ENCODE results near the gene CACFD1.

CACFD1 gene

GRCh38 chr9:133499892-133500270, 40.1 kb downstream of the CACFD1 start:
- no peak for DNase-seq (ENCODE audit: low read depth)

DNA sequence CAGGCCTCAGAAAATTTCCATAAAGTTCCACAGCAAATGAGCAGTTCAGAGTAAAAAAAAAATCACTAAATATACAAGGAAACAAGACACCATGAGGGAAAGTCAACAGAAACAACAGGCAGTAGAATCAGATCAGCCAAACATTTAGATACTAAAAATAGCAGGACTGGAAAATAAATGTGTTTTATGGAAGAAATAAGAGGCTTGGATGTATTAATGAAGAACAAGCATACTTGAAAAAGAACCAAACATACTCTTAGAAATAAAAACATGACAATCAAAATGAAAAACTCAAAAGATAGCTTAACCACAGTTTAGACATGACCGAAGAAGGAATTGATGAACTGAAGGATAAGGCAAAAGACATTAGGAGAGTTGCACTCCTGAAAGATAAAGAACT, 42.3 kb downstream of the CACFD1 start:
- DNase-seq (ENCODE audit: low read depth), result no peak

DNA sequence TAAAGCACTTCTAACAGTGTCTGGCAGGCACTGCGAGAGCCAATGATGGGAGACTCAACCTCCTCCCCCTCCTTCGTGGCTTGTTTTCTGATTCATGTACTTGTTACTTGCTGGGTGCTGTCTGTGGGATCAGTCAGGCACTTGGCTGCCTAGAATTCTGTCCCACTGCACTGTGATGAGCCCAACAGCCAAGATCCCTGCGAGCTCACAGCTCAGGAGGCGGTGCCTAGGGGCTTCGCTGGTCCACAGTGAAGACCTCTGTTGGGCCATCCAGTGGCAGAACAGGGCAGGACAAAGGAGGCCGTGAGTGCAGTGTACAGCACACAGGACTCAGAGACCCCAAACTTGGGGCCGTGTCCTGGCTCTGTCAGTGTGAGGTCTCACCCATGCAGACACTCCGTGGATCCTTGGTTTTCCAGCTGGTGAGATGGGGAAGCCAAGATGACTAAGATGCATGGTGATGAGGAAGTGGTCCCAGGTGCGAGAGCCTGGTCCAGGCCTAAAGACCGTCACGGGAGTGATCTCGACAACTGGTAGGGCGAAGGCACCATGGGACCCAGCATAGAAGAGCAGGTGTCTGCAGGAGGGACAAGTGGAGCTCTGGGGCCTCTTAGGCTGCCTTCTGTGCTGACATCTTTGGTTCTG, 45.5 kb downstream of the CACFD1 start:
- DNase-seq (ENCODE audit: low read depth), result no peak

- DNase-seq (ENCODE audit: low read depth), result peak; percentile 53
Measured at GRCh38 chr9:133505901-133506652, 46.3 kb downstream of the CACFD1 start.

DNA sequence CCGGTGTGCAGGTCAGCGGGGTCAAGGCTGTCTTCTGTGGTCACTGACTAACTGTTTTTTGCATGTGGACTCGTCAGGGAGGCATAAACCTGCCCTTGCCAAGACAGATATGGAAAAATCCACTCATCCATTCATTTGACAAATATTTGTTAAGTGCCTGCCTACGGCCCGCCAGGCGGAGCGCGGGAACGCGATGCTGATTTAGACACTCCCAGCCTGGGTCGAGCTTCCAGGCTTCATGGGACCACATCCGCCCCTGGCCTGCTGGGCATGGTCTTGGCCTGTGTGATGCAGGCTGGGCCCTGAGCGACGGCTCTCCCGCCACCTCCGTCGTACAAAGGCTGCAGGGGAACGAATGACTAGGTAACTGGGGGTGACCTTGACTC, 46.9 kb downstream of the CACFD1 start:
- DNase-seq (ENCODE audit: low read depth), result peak; percentile 82

GRCh38 chr9:133507246-133507965, 47.6 kb downstream of the CACFD1 start:
- DNase-seq (ENCODE audit: low read depth), result no peak

DNA sequence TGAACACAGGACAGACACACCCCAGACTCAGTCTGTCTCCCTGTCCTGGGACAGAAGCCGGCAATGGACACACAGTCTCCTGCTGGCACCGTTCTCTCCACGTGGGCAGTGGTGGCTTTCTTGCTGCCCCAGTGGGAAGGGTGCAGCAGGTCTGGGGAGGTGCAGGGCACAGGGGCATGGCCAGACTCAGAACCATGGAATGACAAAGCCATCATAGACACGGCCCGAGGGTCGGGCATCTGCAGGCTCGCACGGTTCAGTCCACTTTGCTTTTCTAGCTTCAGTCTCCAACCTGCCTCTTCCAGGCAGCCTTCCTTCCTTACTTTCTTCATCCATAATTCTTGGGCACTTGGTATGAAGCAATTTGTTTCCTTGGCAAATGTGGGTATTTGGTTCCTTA, 48.3 kb downstream of the CACFD1 start:
- no peak for DNase-seq (ENCODE audit: low read depth)

DNA sequence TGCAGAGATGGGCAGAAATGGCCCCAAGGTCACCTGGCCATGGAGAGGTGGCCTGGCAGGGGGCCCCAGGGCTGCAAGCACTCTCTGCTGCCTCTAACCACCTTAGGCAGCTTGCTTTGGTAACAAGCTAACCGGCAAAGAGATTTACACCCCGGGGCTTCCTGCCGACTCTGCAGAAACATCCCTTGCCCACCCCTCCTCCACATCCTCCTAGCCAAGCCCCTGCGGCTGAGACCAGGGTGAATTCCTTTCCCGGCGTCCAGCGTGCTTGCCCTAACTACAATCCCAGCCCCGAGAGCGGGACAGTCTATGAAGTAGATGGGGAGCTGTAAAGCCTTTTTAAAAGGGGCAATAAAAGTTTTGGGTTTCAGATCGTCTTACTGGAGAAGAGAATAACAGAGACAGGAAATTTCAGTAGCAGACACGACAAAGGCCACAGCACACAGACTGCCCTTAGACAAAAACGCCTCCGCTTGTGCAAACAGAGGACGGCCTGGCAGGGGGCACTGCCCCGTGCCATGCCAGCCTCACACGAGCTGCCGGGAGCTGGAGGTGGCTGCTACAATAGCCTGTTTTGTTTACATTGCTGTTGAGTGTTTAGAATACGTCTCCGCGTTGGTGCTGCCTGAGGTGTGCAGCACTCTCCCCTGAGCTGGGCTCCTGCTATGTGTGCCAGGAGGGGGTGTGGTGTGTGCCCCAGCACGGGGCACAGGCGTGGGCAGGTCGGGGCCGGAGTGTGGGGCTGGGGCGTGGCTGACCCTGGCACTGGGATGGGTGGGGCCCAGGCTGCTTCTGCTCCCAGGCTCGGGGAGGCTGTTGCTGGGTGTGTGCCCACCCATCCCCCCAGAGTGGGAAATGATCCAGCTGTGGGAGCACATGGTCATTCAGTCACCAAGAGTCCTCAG, 49.7 kb downstream of the CACFD1 start:
- no peak for DNase-seq (ENCODE audit: low read depth)

GRCh38 chr9:133510926-133511505, 51.2 kb downstream of the CACFD1 start:
- no peak for DNase-seq (ENCODE audit: low read depth)

- no peak for DNase-seq (ENCODE audit: low read depth)
Measured at GRCh38 chr9:133511607-133512006, 51.8 kb downstream of the CACFD1 start.

DNA sequence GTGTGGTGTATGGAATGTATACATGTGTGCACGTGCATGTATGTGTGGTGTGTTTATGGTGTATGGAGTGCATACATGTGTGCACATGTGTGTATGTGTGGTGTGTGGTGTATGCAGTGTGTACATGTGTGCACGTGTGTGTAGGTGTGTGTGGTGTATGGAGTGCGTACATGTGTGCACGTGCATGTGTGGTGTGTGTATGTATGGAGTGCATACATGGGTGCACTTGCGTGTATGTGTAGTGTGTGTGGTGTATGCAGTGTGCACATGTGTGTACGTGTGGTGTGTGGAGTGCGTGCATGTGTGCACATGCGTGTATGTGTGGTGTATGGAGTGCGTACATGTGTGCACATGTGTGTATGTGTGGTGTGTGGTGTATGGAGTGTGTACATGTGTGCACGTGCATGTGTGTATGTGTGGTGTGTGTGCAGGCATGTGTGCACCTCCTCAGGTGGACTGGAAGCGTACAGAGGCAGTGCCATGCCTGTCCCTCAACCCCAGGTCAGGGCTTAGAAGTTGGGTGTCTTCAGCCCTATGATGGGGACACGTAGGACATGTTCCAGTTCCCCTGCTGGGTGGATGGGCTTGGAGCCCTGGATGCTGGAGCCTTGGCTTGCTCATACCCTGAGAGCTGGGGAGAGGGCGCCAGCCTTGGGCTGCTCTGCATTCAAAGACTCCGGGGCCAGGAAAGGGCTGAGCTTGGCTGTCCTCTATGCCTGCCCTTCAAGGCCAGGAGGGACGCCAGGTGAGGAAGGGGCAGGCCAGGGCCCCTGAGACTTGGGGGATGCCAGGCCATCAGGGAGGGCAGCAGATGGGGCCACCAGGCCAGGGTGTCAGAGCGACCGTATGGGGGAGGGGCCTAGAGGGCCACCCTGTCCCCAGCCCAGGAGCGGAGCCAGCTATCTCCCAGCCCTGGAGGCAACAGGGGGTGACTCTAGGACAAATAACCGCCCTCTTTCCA, 52.8 kb downstream of the CACFD1 start:
- no peak for DNase-seq (ENCODE audit: low read depth)

DNA sequence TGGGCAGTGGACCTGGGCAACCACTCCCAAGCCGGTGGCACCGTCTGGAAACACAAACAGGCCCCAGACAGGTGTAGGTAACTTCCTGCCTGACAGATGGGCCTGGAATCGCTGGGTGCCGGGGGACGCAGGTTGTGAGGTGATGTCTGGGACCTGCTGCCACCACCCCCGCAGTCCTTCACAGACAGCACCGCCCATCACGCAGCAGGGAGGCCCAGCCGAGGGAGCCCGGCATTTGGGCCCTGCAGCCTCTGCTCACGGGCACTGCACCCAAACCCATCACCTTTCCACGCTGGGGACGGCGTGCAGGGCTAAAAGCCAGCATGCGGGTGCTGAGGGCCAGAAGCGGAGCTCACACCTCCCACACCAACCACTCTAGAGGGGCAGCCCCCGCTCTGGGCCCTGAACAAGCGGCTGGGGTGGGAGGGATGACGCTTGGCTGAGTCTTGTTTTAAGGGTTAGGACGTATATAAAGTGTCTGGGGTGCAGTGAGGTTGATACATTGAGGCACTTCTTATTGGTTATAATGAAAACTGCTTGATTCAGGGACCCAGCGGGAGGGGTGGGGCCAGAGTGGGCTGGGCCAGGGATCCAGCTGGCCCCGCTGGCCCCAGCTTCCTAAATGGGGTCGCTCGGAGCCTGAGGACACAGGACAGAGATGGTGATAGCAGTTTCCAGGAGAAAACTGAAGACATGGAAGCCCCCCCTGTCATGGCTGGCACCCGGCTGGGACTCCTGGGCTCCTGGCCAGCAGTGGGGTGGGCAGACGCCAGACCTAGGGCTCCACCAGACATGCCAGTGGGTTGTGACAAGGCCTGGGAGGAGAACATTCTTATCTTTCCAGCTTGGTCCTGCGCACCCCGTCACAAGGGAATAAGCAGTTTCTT, 53.7 kb downstream of the CACFD1 start:
- DNase-seq (ENCODE audit: low read depth), result no peak

- DNase-seq (ENCODE audit: low read depth), result no peak
Measured at GRCh38 chr9:133514460-133515239, 54.9 kb downstream of the CACFD1 start.

DNA sequence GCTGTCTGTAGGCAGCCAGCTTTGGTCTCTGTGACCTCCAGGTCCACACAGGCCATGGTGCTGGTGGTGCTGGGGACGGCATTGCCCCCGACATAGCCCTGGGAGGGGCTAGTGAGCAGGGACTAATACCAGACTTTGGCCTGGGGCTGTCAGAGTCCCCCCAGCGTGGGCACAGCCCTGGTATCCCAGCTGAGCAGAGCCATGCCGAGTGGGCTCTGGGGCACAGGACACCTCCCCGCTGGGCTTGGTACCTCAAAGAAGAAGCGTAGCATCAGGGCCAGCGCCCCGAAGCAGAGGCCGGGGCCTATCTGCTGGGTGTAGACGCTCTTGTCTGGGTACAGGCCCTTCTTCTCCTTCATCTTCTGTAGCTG, 55.4 kb downstream of the CACFD1 start:
- no peak for DNase-seq (ENCODE audit: low read depth)

- DNase-seq (ENCODE audit: low read depth), result no peak
Measured at GRCh38 chr9:133515615-133516255, 56.0 kb downstream of the CACFD1 start.

- DNase-seq (ENCODE audit: low read depth), result no peak
Measured at GRCh38 chr9:133516256-133516960, 56.6 kb downstream of the CACFD1 start.

DNA sequence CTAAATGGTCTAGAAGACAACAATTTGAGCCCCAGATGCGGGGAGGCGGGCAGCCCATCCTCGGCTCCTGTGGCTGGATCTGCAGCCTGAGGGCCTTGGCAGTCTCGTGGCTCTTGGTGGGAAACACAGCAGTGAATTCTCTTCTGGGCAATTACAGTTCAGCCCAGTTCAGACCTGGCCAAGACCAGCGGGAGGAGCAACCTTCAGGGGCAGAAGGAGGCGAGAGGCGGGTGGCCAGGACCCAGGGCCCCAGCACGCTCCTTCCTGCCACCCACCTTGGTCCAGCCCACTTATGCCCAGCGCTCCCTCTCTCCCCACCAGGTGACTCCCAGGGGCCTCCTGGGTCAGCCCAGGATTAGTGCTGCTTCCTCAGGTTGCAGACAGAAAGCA, 57.2 kb downstream of the CACFD1 start:
- DNase-seq (ENCODE audit: low read depth), result no peak

DNA sequence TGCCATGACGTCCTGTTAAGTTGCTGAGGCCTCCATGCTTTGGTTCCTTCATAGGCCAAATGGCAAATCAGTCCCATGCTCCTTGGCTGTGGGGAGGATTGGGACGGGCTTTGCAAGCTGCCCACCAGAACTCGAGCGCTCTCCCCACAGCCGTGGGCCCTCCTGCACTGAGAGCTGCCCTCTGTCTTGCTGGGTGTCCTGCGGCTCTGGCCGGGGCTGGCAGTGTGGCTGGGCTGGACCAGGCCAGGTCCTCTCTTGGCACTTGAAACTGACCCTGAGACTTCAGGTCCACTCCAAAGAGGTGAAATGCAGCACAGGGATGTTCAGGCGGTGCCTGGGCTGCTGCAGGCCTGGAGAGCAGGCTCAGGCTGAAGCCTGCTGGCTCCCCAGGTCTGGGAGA, 57.9 kb downstream of the CACFD1 start:
- no peak for DNase-seq (ENCODE audit: low read depth)

Data from GM04504 (cell line).